Hepatocyte (in vitro differentiated cells): ENCODE results near the gene POMGNT2. TPM values are rescaled to one million over a fixed set of nuclear protein-coding genes. Genes with fewer than 3 reads are reported as not detected.

Experiments used
- DNase-seq: peaks from one replicate; pipeline ENCODE4 v3.0.0-alpha.2; 2016; ENCODE audit warnings: low spot score
- H2AFZ ChIP-seq: fragments of 200-600 bp; sonication (generic); 2 replicates; pipeline ENCODE4 v1.6.0; 2016; ENCODE audit warnings: antibody characterized with exemption, mild to moderate bottlenecking
- H3K27ac ChIP-seq: fragments of 200-600 bp; sonication (generic); 2 replicates; pipeline ENCODE4 v1.5.1; 2016; ENCODE audit warnings: mild to moderate bottlenecking
- H3K27me3 ChIP-seq: fragments of 200-600 bp; sonication (generic); 2 replicates; pipeline ENCODE4 v1.6.1; 2016
- H3K36me3 ChIP-seq: fragments of 200-600 bp; sonication (generic); replicated peaks from 2 replicates; pipeline ENCODE4 v1.5.1; 2016; ENCODE audit warnings: low read depth; ENCODE audit not compliant: insufficient read depth
- H3K4me1 ChIP-seq: fragments of 200-600 bp; sonication (generic); 2 replicates; pipeline ENCODE4 v1.5.1; 2016; ENCODE audit warnings: mild to moderate bottlenecking, moderate library complexity; ENCODE audit not compliant: insufficient read depth
- H3K4me2 ChIP-seq: fragments of 200-600 bp; sonication (generic); 2 replicates; pipeline ENCODE4 v1.6.0; 2016
- H3K4me3 ChIP-seq: fragments of 200-600 bp; sonication (generic); 2 replicates; pipeline ENCODE4 v1.5.1; 2016; ENCODE audit warnings: mild to moderate bottlenecking
- H3K79me2 ChIP-seq: fragments of 200-600 bp; sonication (generic); 2 replicates; pipeline ENCODE4 v1.6.0; 2017; ENCODE audit warnings: mild to moderate bottlenecking
- H3K9me2 ChIP-seq: fragments of 200-600 bp; sonication (generic); replicated peaks from 2 replicates; pipeline ENCODE4 v1.6.0; 2017; ENCODE audit warnings: mild to moderate bottlenecking; ENCODE audit not compliant: insufficient read depth
- H3K9me3 ChIP-seq: fragments of 200-600 bp; sonication (generic); 2 replicates; pipeline ENCODE4 v1.5.1; 2016; ENCODE audit warnings: low read depth, mild to moderate bottlenecking
- H4K20me1 ChIP-seq: fragments of 200-600 bp; sonication (generic); 2 replicates; pipeline ENCODE4 v1.6.0; 2016; ENCODE audit warnings: mild to moderate bottlenecking; ENCODE audit not compliant: insufficient read depth, poor library complexity, severe bottlenecking
- CTCF ChIP-seq: fragments of 200-600 bp; sonication (generic); IDR thresholded peaks from 2 replicates; pipeline ENCODE4 v1.5.1; 2016; ENCODE audit warnings: antibody characterized with exemption, mild to moderate bottlenecking; ENCODE audit not compliant: poor library complexity
- EZH2 ChIP-seq: fragments of 200-600 bp; sonication (generic); IDR thresholded peaks from 2 replicates; pipeline ENCODE4 v1.6.1; 2016; ENCODE audit warnings: antibody characterized with exemption, mild to moderate bottlenecking, borderline replicate concordance
- EZH2phosphoT487 ChIP-seq: fragments of 200-600 bp; sonication (generic); IDR thresholded peaks from one replicate; pipeline ENCODE4 v1.6.1; 2018; ENCODE audit warnings: antibody characterized with exemption, mild to moderate bottlenecking, low read depth, moderate library complexity; ENCODE audit not compliant: unreplicated experiment, severe bottlenecking
- WGBS: methylation state at CpG from one replicate; pipeline ENCODE4 v1.1.6; 2016; ENCODE audit warnings: low lambda C conversion rate; ENCODE audit errors: missing lambda C conversion rate; 5-methylcytosine and 5-hydroxymethylcytosine counted together
- polyA plus RNA-seq: library from polyadenylated mRNA; unstranded; fragments of >200 nt; fragmentation: Nextera tagmentation; extraction: Ambion mirVana; gene quantifications from 2 replicates; pipeline ENCODE4 v1.2.1, GENCODE V29; 2016
- total RNA-seq: library from RNA; depleted of rRNA; stranded (reverse); fragments of >200 nt; gene quantifications from 2 replicates; pipeline ENCODE4 v1.2.3, GENCODE V29; 2014

Gene POMGNT2
- total and polyA plus RNA-seq, 2 experiments from 2014 or later = 27.6 to 45.6 TPM

GRCh38 chr3:43063114-43063513 is 42.8 kb downstream of the POMGNT2 start:
- H3K4me3 ChIP-seq = no peak overlapping the region
- no peaks in the 10 kb centered on the region for H3K36me3 ChIP-seq
- DNase-seq = no peak
- WGBS = 76% methylated on average over 5 of the region's 5 CpGs
- TF ChIP-seq CTCF (no peak), EZH2 (no peak), EZH2phosphoT487 (no peak)
- peaks cover 7% of the 10 kb centered on the region for H3K4me1 ChIP-seq
- no peak overlapping the region for H3K4me2 ChIP-seq
- H3K27me3 ChIP-seq = no peaks in the 10 kb centered on the region
- H3K79me2 ChIP-seq = no peaks in the 10 kb centered on the region
- H3K9me3 ChIP-seq = no peaks in the 10 kb centered on the region
- H3K9me2 ChIP-seq = no peaks in the 10 kb centered on the region
- H4K20me1 ChIP-seq = no peaks in the 10 kb centered on the region
- H2AFZ ChIP-seq = no peak overlapping the region
- H3K27ac ChIP-seq = no peak overlapping the region

- 73% methylated on average over 8 of the region's 8 CpGs for WGBS
- Histone ChIP-seq H3K9me2 (no peaks in the 10 kb centered on the region), H3K27ac (no peak overlapping the region), H3K4me3 (no peak overlapping the region), H3K4me2 (no peak overlapping the region), H3K9me3 (no peaks in the 10 kb centered on the region), H4K20me1 (no peaks in the 10 kb centered on the region), H3K4me1 (peaks cover 7% of the 10 kb centered on the region), H3K79me2 (no peaks in the 10 kb centered on the region), H3K36me3 (no peaks in the 10 kb centered on the region), H3K27me3 (no peaks in the 10 kb centered on the region), H2AFZ (no peak overlapping the region)
- no peak for DNase-seq
- no peak for TF ChIP-seq EZH2
- TF ChIP-seq EZH2phosphoT487 = no peak
- no peak for TF ChIP-seq CTCF
Measured at GRCh38 chr3:43062564-43063040, 43.3 kb downstream of the POMGNT2 start.

- no peak overlapping the region for H3K27ac ChIP-seq
- H3K9me3 ChIP-seq = no peaks in the 10 kb centered on the region
- H3K9me2 ChIP-seq = no peaks in the 10 kb centered on the region
- H3K4me3 ChIP-seq = no peak overlapping the region
- H3K79me2 ChIP-seq = no peaks in the 10 kb centered on the region
- no peaks in the 10 kb centered on the region for H4K20me1 ChIP-seq
- DNase-seq = no peak
- H3K27me3 ChIP-seq = no peaks in the 10 kb centered on the region
- no peak overlapping the region for H3K4me2 ChIP-seq
- H3K36me3 ChIP-seq = no peaks in the 10 kb centered on the region
- H3K4me1 ChIP-seq = peaks cover 7% of the 10 kb centered on the region
- H2AFZ ChIP-seq = no peak overlapping the region
- WGBS = 74% methylated on average over 5 of the region's 5 CpGs
- no peak for TF ChIP-seq EZH2
- no peak for TF ChIP-seq EZH2phosphoT487
- TF ChIP-seq CTCF = no peak
Measured at GRCh38 chr3:43062040-43062563, 43.8 kb downstream of the POMGNT2 start.
